GM18511 (cell line): ENCODE measurements around the gene SLCO2A1.

Experiments used
- ATAC-seq: cut with Tn5 transposase; IDR thresholded peaks from one replicate; pipeline ENCODE4 v1.9.1; 2021; ENCODE audit warnings: mild to moderate bottlenecking, moderate library complexity; ENCODE audit not compliant: unreplicated experiment

Gene SLCO2A1

DNA sequence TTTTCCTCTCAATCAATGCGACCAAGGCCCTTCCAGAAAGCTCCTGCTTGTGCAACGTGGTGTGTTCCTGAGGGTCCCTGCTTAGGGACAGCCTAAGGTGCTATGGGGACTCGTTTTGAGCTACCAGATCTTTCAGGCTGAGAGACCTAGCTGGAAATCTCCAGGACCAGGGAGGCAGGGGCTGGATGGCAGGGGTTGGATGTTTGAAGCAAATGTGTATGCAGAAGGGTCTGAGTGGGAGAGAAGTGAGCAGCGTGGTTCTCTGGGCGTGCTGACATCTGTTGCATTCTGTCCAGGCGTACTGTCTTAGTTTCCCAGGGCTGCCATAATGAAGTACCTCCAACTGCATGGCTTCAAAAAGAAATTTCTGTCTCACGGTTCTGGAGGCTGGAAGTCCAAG, 31.7 kb upstream of the SLCO2A1 start:
- no peak for ATAC-seq

DNA sequence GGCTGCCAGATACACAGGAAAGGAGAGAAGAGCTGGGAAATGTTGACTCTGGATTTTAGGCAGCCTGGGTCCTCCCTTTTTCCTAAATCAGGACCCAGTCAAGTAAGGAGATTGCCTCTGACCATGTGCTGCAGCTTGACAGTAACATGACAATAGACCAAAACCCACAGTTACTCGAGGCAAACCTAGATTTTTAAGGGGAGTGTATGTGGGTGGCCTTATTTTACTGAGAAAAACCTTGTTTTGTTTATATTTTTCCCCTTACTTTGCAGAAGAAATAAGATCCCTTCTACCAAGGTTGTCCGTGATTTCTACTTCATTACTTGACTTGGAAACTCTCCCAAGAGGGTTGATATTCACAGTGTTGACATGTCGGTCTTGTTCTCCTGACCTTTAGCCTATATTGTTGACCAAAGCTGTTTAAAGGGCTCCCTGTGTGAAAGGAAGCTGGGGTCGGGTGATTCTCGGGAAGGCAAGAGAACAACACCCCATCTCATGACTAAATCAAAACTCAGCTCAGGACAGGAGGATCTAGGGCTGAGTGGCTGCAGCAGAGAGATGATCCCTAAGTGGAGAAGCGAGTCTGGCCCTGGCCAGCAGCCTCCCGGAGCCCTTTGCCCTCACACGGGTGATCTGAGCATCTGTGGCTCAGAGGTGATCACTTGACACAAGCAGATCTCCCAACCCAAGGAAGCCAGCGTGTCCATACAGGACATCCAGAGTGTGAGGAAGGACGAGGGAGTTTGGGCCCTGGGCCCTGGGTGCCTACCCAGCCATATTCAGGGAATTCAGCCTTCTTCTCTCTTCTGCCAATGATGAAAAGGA, 31.0 kb upstream of the SLCO2A1 start:
- ATAC-seq = no peak

DNA sequence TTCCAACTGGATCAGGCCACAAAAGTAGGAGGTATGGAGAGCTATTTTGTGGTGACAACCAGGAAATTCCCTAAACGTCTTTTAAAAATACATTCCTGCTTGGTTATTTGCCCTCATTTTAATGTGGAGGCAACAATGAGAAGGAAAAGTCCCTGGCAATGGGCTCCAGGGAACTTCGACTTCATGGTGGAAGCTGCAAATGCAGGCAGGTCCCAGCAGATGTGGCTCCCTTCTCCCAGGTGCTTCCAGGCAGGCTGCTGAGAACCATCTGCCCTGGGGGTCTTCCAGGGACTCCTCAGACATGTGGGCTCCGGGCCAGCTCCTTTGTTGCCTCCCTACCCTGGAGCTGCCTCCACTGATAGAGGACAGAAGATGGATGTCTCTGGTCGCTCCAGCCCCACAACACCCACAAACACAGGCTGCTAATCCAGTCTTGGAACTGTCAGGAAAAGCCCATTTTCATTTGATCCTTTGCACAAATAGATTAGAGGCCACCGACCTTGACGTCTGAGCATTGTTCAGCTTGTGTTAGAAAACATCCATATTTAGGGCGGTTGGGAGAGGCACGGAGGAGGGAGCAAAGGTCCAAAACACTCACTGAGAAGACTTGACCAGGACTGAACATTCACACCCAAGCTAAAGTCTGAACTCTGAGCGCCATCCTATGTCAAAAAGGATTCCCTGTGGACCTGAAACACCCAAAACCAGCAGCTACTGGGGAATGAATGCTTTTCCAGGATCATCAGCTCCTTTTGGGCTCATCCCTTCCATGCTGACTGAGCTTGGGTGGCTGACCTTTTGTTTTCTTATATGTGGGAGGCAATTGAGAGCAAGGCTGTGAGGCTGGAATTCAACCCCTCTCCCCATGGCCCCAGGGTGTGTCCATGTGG, 30.2 kb upstream of the SLCO2A1 start:
- no peak for ATAC-seq

DNA sequence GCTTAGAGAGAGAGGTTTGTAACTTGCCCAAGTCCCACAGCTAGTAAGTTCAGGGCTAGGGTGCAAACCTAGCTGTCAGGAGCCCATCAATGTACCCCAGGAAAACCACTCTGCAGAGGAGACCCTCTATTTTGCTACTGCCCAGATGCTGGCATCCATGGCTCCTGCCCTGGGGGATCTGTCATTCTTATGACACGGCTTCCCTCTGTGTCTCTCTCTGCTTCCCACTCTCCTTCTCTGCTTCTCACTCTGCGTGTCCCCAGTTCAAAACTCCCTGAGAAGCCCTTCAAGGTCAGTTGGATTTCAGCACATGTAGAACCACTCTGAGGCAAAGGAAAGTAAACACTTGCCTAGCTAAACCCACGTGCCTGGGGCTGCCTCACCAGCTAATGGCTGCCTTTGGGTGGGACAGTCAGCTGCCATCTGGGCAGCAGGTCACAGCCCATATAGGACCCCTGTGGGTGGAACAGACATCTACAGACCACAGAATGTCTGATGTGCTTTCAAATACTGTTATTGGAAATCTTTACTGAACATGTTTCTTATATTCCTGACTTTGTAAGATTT, 29.4 kb upstream of the SLCO2A1 start:
- ATAC-seq = no peak

DNA sequence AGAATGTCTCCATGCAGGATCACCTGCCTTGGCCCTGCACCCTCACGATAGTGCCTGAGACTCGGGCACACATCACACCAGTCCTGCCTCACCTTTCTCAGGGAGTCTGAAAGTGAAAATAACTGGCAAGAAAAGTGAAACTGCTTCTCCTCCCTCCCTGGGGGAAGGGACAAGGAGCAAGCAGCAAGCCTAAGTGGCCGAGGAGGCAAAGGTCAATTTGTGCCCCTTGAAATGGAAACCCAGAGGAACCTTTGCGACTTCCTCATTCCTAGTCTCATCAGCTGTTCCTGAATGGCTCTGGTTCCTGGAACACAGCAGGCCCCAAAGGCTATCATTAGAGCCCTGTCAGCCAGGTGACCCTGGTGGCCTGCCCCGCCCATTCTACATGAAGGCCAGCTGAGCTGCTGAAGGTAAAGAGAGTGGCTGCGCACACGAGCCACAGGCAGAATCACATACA, 28.0 kb upstream of the SLCO2A1 start:
- ATAC-seq = no peak

DNA sequence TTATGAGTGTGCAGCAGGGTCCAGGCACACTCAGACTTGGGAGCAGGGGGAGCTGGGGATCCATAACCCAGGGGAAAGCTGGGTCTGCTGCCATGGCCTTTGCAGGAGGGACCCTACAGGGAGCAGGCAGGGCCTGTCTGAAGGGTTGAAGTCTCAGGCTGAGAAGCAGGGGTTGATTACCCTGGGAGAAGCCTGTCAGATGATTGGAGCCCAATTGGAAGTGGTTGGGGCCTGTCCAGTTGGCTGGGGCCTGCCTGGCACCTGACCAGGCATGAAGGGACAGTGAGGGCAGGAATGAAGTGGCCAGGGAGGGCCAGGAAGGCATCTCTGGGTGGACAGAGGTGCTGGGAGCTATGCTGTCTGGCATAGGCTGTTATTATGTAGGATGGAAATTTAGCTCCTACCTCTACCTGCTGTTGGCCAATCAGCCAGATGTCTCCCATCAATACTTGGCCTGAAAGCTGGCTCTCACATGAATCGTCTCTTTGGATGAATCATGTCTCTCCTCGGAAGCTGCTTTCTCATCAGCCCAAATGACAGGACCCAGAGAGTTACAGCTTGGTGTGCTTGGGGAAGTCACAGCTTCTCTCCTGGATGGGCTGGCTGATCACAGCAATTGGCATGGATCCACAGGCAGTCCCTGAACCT, 27.4 kb upstream of the SLCO2A1 start:
- no peak for ATAC-seq

DNA sequence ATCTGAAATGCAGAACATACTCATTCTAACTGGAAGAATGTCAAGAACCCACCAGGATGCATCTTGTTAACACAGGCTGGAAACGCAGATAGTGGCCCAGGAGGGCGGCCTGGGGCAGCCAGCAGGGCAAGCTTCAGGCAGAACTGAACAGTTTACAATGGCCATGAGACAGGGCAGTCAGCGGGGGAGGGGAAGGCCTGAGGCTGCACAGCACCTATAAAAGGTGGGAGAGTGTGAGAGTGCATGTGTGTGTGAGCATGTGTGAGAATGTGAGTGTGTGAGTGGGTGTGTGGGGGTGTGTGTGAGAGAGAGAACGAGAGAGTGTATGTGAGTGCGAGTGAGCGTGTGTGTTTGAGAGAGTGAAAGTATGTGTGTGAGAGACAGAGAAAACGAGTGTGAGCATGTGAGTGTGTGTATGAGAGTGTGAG, 26.8 kb upstream of the SLCO2A1 start:
- no peak for ATAC-seq

DNA sequence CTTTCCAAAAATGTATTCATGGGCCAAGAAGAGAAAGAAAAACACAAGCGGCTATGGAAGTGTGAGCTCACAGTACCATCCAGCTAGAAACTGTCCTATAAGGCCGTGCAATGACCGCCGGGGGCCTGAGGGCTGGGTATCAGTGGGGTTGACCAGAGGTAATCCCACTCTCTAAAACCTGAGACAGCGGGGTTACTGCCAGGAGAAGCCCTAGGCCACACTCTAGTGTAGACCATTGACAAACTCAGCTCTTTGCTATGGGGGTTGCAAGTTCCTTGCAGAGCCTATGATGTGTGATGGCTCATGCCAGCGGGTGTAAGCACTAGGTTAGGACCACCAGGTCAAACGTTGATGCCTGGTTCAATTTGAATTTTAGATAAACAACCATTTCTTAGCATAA, 25.9 kb upstream of the SLCO2A1 start:
- ATAC-seq = no peak

DNA sequence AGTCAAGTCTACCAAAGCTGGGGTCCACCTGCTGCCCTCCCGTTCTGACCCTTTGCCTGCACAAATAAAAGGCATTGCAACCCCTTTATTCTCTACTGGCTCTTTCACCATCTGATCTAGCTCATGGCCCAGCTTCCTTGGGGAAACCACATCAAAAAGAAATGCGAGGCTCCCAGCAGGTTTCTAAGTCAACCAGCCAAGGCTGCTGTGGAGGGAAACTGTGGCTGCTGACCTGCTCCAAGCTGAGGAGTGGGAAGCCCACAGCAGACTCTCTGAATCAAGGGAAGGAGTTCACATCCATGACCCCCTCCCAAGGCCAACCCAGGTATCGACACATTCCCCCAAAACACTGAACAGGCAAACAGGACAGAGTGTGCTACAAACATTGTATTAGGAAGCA, 25.2 kb upstream of the SLCO2A1 start:
- ATAC-seq = no peak

DNA sequence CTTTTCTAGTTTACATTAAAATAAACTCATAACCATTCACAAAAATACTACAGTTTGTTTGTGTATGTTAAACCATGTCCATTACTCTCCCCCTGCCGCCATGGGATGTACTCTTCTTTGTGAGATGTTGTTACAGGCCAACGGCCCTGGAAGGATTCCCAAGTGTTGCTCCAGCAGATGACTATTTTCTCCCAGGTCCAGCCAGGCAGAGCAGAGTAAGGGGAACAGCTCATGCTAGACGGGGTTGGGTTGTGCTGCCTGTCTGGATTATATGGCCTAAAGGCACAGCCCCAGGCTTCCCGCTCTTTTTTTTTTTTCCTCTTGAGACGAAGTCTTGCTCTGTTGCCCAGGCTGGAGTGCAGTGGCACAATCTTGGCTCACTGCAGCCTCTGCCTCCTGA, 24.5 kb upstream of the SLCO2A1 start:
- no peak for ATAC-seq

DNA sequence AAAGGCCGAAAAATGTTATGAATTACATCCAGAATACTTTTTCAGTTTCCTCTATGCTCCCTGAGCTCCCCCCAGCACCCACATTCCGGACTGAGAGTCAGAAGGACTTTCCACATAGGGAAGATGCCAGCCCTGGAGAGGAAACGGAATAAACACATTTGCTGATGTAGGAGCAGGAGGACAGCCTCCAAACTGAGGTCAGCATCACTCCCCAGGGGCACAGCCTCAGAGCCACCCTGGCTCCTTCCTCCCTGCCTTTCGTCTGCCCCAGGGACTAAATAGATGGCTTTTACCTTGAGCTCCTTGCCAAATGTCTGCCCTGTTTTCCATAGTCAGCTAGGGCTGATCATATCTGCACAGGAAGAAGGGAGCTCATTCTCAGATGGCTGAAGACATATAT, 22.6 kb upstream of the SLCO2A1 start:
- no peak for ATAC-seq

DNA sequence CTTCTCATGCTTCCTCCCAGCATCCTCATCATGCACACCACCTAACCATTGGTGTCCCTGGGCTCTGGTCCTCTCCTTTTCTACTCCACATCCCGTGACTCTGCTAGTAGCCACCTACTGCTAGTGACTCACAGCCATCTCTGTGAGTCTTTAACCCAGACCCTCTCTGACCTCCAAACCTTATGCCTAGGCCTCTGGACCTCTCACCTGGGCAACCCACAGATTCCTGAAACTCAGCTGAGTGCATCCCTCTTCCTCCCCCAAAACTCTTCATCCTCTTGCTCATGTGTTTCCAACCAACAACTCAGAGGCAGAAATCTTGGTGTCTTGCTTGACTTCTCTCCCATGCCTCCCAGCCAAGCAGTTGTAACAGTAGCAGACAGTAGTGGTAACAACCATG, 20.0 kb upstream of the SLCO2A1 start:
- ATAC-seq = no peak

DNA sequence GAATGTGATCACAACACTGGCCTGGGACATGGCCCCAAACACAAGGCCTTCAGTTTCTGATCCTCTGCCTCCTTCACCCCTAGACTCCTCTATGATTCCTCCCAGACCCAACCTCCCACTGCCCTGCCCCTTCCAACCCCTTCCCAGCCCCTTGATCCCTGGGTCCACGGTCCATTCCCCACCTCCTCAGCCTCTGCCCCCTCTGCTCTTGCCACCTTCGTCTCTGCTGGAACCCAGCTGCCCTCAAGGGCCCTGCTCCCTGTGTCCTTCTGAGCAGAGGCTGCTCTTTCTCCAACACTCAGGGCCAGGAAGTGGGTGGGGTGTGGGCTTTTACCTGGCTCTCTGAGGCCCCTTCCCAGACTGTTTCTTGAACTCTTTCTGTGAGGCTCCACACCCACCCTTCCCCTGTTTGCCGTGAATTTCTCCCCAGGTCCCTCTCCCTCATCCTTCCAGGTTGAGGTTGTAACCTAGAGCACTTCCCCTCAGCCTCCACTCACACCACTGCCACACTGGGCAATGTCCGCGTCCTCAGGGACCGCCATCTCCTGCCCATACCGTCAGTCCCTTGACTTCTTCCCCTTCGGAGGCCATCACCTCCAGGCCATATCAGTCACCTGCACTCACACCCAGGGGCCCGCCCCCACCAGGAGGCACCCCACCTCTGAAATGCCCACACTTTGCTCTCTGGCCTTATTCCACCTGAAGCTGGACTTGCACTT, 18.7 kb upstream of the SLCO2A1 start:
- no peak for ATAC-seq

DNA sequence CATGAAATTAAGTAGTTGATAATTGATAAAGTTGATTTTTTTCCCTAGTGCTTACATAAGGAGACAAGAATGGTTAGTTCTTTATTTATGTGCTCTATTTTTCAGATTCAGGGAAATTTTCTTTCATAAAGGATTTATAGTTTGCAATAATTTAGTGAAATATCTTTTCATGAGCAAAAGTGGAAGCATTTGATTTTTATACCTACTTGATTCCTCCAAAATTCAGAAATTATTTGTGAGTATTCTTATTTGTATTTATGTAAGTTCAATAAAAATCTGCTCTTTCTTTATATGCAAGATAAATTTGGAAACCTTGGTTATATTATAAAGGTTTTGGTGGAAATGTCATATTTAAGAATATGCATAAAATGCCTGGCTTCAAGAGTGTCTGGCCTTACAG, 14.7 kb upstream of the SLCO2A1 start:
- no peak for ATAC-seq

DNA sequence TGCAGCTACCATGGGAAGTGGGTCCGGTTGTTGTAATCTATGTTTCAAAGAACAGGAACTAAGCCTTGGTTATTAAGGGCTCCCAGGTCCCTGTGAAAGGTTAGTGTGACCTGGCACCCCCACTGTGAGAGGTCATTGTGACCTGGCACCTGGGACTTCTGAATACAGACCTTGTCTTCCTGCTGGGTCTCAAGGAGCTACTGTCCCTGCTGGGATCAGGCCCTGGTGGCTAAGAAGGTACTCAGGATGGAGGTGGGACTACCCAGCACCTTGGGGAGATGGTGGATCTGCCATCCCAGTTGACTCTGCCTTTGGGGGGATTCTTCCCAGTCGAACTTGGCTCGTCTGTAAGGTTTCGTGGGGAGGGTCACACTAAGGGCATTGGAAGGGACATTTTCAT, 10.3 kb upstream of the SLCO2A1 start:
- ATAC-seq = no peak

DNA sequence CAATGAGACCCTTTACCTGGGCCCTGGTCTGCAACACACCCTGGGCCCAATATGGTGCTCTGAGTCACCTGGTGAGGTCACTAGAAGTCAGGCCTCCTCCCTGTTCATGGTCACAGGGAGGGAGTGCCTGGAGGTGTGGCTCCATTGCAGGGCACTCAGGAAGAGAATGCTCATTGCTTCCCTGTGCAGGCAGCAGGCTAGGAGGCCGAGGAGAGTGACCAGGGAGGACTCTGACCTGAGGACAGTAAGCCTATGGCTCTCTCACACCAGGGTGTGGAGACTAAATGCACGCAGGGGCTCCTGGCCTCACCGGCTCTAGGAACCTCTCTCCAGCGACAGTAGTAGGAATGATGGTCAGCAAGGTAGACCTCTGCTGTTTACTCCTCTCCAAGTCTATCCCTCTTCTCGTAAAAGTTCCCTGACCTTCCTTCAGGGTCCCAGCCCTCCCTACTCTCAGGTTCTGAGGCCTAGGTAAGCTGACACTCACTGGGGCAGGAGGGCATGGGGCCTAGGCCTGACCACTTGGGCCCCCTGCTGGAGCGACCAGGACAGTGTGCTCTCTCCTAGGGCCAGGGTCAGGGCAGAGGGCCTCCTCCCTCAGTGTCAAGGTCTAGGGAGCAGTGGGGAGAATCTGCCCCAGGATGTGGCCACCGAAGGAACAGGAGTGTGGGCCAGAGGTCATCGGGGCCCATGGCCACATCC, 9.6 kb upstream of the SLCO2A1 start:
- no peak for ATAC-seq

DNA sequence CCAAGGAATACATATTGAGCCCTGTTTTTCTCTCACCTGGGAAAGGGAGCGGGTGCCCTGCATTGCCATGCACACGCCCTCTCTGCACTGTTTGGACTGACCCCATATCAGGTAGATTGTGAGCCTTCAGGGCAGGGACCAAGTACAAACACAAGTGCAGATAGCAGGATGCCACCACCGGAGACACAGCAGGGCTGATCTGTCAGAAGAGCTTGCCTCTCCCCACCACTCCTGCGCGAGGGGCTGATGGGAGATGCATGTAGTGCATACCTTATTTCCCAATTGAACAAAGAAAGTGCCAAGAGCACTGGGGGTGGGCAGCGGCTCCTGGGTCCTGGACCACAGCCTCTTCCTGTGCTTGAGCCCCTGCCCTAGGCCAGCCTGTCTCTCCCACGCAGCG, 9.0 kb upstream of the SLCO2A1 start:
- ATAC-seq = no peak

DNA sequence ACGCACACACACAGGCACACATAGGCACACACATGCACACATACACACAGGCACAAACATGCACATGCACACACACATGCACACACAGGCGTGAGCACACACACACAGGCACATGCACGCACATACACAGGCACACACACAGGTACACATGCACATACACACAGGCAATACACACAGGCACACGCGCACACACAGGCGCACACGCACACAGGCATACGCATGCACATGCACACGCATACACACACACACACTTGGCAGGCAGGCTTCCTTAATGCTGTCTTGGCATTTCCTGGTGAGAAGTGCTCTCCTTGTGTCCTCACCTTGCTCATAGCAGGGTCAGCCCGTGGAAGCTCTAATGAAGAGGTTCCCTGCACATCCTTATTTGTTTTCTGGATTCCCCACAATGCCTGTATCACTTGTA, 8.4 kb upstream of the SLCO2A1 start:
- ATAC-seq = no peak

DNA sequence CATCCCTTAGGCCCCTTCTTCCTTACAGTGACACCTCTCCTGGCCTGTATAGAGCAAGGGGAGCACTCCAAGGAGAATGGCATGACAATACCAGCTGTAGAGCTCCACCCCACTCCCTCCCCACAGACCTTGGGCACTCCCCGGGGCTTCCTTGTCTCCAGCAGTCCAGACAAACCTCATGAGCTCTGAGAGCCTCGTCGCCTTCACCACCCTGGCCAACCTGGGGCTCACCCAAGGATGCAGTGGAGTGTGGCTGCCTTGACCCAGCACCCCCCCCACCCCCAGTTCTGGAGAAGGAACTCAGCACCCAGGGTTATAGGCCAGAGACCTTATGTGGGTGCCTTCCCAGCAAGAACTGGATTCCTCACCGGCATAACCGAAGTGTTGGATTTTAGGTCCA, 7.4 kb upstream of the SLCO2A1 start:
- no peak for ATAC-seq

DNA sequence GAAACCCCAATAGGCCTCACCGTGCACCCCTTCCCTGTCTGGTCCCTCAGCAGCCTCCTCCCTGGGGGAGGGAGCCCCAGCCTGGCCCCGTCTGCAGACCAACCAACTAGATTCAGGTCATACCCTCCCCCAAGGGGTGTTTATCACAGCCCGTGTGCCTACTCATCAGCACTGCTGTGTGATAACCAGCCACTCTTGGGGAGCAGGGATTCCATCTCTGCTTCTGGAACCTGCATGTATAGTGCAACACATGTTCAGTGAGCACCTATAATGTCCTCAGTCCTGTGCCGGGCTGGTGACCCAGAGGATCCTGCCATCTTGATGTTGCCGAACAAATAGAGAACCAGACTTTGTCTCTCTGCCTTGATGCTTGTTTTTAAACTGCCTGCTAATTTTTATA, 6.6 kb upstream of the SLCO2A1 start:
- no peak for ATAC-seq
